GM18507 (cell line): Measurements from ENCODE around the gene RAPGEFL1.

ENCODE experiments used
- DNase-seq: peaks from one replicate; pipeline ENCODE4 v3.0.0; 2011; ENCODE audit warnings: low read depth; ENCODE audit not compliant: insufficient read length; ENCODE audit errors: extremely low spot score
- FAIRE-seq: peaks from 2 replicates; lab custom pipeline; 2011; peaks lifted over from hg19 to GRCh38; lab: Jason Lieb, UNC

RAPGEFL1 gene

GRCh38 chr17:40171750-40172149 lies 5.5 kb upstream of the RAPGEFL1 start:
- FAIRE-seq (no peak), DNase-seq (no peak)

DNA sequence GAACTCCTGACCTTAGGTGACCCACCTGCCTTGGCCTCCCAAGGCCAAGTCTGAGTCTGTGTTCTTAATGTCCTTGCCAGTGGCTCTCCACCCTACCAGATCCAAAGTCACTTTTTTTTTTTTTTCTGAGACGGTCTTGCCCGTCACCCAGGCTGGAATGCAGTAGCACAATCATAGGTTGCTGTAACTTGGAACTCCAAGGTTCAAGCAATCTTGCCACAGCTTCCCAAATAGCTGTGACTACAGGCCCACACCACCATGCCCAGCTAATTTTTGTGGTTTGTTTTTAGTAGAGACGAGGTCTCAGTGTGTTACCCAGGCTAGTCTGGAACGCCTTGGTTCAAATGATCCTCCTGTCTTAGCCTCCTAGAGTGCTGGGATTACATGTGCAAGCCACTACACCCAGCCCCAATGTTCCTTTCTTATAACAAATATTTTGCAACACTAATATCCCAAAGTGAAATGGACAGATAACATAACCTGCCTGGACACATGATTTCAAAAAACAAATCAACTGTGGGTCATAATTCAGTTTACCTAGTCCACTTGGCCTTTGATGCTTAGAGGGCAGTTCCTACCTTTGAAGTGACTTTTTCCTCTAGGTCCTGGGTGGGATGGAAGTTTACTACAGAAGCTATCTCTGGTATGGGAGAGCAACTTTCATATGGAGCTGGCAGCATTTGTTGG lies 4.0 kb upstream of the RAPGEFL1 start:
- FAIRE-seq: no peak
- DNase-seq: no peak

- no peak for DNase-seq
- no peak for FAIRE-seq
Observed at GRCh38 chr17:40173778-40174135, 3.5 kb upstream of the RAPGEFL1 start.

GRCh38 chr17:40174514-40174913 lies 2.8 kb upstream of the RAPGEFL1 start:
- DNase-seq: no peak
- FAIRE-seq: no peak

DNA sequence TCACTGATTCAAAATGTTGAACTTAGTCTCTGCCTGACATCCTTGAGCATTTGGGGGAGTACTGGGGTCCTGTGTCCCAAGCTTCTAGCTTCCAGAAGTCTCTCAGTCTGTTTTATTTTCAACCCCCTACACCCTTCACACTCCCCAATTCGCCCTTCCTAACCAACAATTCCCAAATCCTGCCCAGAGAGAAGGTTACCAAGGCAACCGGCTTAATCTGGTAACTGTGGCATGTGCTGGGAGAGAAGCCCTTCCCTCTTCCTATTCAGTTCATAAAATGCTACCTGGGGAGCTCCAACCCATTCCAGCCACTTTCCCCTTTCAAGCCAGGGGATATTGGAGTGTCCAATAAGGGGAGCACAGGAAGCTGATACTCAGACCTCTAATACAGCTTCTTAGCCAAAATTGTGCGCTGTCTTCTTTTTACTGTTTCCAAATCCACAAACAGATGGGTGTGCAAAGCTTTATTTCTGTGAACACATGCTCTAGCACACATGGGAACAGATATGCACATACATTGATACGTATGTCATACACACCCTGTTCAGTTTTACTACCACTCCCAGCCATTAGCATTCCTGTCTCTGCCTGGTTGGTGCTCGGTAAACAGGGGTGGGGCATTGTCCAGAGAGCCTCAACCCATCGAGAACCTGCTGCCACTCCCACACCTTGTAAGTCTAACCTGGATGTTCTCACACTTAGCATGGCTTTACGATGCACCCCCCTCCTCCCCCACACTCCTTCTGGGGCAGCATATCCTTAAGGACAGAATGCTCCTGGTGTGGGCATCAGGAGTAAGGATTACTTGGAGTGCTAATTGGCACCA lies 1.1 kb upstream of the RAPGEFL1 start:
- DNase-seq: no peak
- FAIRE-seq: no peak

GRCh38 chr17:40176754-40177110 lies 538 bp upstream of the RAPGEFL1 start:
- DNase-seq (no peak), FAIRE-seq (peak; percentile 5)

GRCh38 chr17:40178021-40178601 lies 841 bp downstream of the RAPGEFL1 start:
- DNase-seq (no peak), FAIRE-seq (no peak)

- FAIRE-seq (no peak), DNase-seq (no peak)
Observed at GRCh38 chr17:40178660-40179059, 1.4 kb downstream of the RAPGEFL1 start.

DNA sequence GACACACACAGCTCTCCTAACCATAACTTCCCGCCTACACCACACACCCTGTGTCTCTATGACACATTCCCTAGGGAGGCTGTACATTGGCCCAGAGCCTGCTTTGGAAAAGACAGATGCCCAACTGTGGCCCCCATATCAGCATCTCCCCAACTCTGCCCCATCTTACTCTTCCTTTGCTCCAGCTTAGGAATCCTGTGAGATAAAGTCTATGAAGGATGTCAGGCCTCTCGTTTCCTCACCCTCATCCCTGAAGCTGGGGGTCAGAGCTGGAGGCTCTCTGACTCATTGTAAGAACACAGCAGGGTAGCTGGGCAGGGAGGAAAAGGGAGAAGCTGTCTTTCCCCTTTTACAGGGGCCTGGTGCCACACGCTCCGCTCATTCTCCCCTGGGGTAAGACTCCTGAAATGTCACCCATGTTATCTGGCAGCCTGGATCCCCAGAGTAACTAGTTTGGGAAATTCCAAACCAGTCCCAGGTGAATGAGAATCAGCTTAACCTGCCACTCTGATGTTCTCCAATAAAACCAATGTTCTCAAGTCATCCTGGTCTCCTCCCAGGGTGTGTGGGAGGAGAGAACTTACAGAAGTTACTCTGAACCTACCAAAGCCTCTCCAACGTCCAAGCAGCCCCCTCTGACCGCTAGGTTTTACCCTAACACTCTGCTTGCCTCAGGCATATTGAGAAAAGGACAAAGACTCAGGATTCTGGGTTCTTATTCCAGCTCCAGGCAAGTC lies 2.8 kb downstream of the RAPGEFL1 start:
- FAIRE-seq: no peak
- DNase-seq: no peak

DNA sequence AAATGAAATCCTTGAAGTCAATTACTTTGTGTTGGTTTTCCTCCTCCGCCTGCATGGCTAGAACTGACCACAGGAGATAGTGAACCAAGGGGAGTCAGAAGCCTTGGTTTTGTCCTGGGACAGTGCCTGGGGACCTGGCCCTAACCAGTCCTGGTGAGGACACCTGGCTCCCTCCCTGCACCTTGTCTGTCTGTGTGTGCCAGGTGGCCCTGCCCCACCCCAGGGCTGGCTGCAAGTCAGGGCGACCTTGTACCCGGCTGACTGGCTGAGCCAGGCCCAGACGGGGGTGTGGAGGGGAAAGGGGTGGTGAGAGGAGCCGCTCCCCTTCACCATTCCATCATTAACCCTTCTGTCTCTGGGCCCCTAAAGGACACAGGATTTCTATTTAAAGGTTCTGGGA lies 3.4 kb downstream of the RAPGEFL1 start:
- DNase-seq (no peak), FAIRE-seq (no peak)

DNA sequence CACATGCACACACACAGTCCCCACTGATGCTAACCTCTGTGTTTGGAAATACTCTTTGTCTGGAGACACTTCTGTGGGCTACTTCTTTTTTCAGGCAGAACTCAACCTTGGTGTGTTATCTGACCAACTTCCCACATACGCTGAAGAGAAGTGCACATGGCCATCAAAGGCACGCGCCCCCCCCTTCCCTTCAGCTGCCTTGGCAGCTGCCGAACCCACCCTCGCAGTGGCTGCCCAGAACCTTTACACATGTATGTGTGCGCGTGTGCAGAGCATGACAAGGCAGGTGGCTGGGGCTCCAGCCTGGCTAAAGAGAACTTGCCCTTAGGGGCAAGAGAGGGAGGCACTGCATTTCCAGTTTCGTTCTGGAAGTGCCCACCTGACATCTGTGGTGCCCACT lies 3.9 kb downstream of the RAPGEFL1 start:
- DNase-seq: no peak
- no peak for FAIRE-seq

GRCh38 chr17:40182606-40183005 lies 5.3 kb downstream of the RAPGEFL1 start:
- no peak for FAIRE-seq
- no peak for DNase-seq

DNA sequence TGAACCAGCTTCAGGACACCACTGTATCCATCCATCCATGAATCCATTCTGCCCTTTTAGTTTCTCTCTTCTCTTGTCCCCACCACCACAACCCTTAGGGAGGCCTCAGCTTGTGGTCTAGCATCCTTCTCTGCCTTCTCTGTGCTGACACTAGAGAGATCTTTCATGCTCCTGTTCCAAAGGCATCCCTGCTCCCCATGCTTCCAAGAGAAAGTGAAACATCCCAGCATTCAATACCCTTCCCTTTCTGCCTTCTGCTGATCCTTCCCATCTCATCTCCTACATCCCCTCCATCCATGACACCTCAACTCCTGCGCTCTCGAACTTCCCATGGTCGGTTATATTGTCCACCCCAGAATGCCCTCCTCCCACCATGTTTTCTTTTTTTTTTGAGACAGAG lies 10.0 kb downstream of the RAPGEFL1 start:
- DNase-seq: no peak
- FAIRE-seq: no peak

DNA sequence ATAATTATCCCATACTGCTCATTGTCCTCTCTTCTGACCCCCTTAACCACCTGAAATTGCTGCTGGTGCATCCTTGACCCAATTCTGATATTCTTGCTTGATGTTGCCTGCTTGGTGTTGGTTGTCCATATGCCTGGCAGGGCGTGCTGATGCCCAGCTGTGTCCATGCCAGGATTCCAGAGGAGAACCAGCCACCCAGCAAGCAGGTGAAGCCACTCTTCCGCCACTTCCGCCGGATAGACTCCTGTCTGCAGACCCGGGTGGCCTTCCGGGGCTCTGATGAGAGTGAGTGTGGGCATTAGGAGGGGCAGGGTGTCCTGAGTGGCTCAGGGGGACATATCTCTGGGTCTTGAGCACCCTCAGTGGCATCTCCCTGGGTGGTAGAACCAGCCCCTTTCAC lies 11.4 kb downstream of the RAPGEFL1 start:
- DNase-seq: no peak
- FAIRE-seq: no peak

DNA sequence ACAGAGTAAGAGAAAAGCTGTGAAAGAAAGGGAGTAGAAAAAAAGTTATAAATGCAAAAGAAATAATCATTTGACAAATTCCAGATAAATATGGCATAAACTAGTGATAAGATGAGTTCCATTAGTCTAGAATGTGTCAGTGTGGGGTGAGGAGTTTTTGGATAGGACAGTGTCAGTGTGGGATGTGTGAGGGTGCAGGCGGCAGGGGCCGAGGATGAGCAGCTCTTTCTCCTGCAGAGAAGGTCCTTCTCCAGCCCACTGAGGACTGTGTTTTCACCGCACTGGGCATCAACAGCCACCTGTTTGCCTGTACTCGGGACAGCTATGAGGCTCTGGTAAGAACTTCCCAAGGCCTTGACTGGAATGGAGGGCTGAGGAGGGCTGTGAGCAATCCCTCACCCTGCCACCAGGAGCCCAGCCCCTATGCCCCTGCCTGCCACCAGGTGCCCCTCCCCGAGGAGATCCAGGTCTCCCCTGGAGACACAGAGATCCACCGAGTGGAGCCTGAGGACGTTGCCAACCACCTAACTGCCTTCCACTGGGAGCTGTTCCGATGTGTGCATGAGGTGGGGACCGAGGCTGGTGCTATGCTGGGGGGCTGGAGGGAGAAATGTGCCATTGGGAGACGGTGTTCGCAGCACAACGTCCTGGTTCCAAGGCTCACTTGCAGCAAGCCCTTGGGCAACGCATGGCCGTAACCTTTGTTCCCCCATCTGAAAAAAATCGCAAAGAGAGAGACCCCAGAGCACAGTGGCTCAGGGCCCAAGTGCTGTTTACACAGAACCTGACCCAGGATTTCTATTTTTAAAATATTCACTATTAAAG lies 13.1 kb downstream of the RAPGEFL1 start:
- DNase-seq (no peak), FAIRE-seq (peak; percentile 54)

- no peak for DNase-seq
- FAIRE-seq: peak; percentile 90
Observed at GRCh38 chr17:40191237-40192208, 14.3 kb downstream of the RAPGEFL1 start.

DNA sequence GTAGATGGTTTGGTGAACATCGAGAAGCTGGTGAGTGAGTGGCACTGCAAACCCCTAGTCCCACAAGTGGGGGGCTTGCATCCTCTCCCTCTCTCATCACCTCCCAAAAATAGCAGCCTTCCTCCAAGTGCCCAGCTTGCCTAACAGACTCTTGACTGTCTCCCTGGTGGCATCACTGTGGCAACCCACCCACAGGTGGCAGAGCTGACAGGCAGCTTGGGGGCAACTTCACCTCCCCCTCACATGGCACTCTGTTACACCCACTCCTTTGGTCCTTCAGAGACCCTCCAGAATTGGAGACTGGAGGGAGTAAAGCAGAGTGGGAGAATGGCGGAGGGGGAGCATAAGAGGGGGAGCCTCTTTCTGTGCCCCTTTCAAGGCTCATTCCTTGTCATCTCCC lies 15.7 kb downstream of the RAPGEFL1 start:
- FAIRE-seq: no peak
- no peak for DNase-seq

GRCh38 chr17:40194821-40195220 lies 17.6 kb downstream of the RAPGEFL1 start:
- no peak for FAIRE-seq
- no peak for DNase-seq
